Tibial nerve (tissue), 3 donors: Measurements from ENCODE around the gene TMEM140.

Source experiments
- POLR2A ChIP-seq, 2 donors: fragments of 450-650 bp; IDR thresholded peaks; one replicate each; pipeline ENCODE4 v1.6.1; 2017; ENCODE audit warnings: antibody characterized with exemption in 2 of 2, mild to moderate bottlenecking in 2 of 2, moderate library complexity in 2 of 2
- TF ChIP-seq, protein P1 (sequence below), 5 experiments: fragments of 200-600 bp in 3 of 5; fragments of 450-650 bp in 2 of 5; sonication (generic) in 3 of 5; IDR thresholded peaks; one replicate each; pipeline ENCODE4 v1.5.1; 2016 to 2019; ENCODE audit warnings: antibody characterized with exemption in 5 of 5, mild to moderate bottlenecking in 3 of 5, moderate library complexity in 2 of 5

GRCh38 chr7:135213831-135214230, 66.0 kb downstream of the TMEM140 start:
- TF ChIP-seq, protein P1, sequence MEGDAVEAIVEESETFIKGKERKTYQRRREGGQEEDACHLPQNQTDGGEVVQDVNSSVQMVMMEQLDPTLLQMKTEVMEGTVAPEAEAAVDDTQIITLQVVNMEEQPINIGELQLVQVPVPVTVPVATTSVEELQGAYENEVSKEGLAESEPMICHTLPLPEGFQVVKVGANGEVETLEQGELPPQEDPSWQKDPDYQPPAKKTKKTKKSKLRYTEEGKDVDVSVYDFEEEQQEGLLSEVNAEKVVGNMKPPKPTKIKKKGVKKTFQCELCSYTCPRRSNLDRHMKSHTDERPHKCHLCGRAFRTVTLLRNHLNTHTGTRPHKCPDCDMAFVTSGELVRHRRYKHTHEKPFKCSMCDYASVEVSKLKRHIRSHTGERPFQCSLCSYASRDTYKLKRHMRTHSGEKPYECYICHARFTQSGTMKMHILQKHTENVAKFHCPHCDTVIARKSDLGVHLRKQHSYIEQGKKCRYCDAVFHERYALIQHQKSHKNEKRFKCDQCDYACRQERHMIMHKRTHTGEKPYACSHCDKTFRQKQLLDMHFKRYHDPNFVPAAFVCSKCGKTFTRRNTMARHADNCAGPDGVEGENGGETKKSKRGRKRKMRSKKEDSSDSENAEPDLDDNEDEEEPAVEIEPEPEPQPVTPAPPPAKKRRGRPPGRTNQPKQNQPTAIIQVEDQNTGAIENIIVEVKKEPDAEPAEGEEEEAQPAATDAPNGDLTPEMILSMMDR (IDR thresholded peaks at IDR 0.05): no peak
- no peak for TF ChIP-seq POLR2A (IDR thresholded peaks at IDR 0.05)
